GM21423 (cell line): Measurements from ENCODE around the gene MCRIP1.

Experiments
- ATAC-seq: cut with Tn5 transposase; IDR thresholded peaks from one replicate; pipeline ENCODE4 v1.9.1; 2021; ENCODE audit warnings: mild to moderate bottlenecking, moderate library complexity; ENCODE audit not compliant: unreplicated experiment

The MCRIP1 gene

GRCh38 chr17:81863123-81863675 lies 30.1 kb upstream of the MCRIP1 start:
- no peak for ATAC-seq

GRCh38 chr17:81860756-81861568 lies 27.9 kb upstream of the MCRIP1 start:
- peak; percentile 78 for ATAC-seq

- ATAC-seq, result no peak
These were observed 27.0 kb upstream of the MCRIP1 start, which contains the start of gene P4HB for GRCh38 chr17:81859906-81860755. Gene P4HB (minus strand): TSS chr17:81860535. CDS start chr17:81860471, 64 bp downstream.

GRCh38 chr17:81858967-81859905 lies 26.1 kb upstream of the MCRIP1 start:
- ATAC-seq, result no peak

GRCh38 chr17:81858170-81858966 lies 25.3 kb upstream of the MCRIP1 start:
- ATAC-seq, result no peak

GRCh38 chr17:81854974-81855774 lies 22.1 kb upstream of the MCRIP1 start:
- no peak for ATAC-seq

- ATAC-seq, result no peak
These were observed 19.1 kb upstream of the MCRIP1 start for GRCh38 chr17:81852237-81852636.

GRCh38 chr17:81851423-81851822 lies 18.3 kb upstream of the MCRIP1 start:
- no peak for ATAC-seq

GRCh38 chr17:81849457-81849856 lies 16.4 kb upstream of the MCRIP1 start:
- no peak for ATAC-seq

- ATAC-seq, result no peak
These were observed 13.9 kb upstream of the MCRIP1 start for GRCh38 chr17:81846743-81847689.

GRCh38 chr17:81845881-81846742 lies 13.0 kb upstream of the MCRIP1 start:
- ATAC-seq, result no peak

GRCh38 chr17:81845361-81845760 lies 12.3 kb upstream of the MCRIP1 start:
- ATAC-seq, result no peak

- ATAC-seq, result no peak
These were observed 11.8 kb upstream of the MCRIP1 start for GRCh38 chr17:81844887-81845286.

- ATAC-seq, result no peak
These were observed 11.3 kb upstream of the MCRIP1 start for GRCh38 chr17:81844327-81844851.

- ATAC-seq, result no peak
These were observed 10.7 kb upstream of the MCRIP1 start for GRCh38 chr17:81843713-81844326.
